Fibroblast of peridontal ligament (primary cell): Measurements from ENCODE around the gene ENPP3.
"Not testable (repeated sequence)": the region's sequence is repeated elsewhere in the genome, so short reads cannot be mapped to it uniquely, and the experiment has no call there.

ENCODE experiments used
- DNase-seq: peaks from one replicate; pipeline ENCODE4 v3.0.0-alpha.2; 2010; ENCODE audit errors: extremely low read depth

ENPP3 gene

GRCh38 chr6:131736003-131736596 lies 99.0 kb downstream of the ENPP3 start:
- DNase-seq: no peak

DNA sequence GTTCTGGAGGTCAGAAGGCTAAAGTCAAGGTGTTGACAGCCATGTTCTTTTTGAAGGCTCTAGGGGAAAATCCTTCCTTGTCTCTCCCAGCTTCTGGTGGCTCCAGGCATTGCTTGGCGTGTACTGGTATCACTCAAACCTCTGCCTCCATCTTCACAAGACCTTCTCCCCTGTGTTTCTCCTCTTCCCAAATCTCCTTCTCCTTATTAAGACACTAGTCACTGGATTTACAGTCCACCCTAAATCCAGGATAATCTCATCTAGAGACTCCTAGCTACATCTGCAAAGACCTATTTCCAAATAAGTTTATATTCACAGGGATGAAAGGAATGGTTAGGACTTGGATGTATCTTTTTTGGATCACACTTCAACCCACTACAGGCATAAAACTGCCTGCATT lies 99.7 kb downstream of the ENPP3 start:
- DNase-seq: no peak

DNA sequence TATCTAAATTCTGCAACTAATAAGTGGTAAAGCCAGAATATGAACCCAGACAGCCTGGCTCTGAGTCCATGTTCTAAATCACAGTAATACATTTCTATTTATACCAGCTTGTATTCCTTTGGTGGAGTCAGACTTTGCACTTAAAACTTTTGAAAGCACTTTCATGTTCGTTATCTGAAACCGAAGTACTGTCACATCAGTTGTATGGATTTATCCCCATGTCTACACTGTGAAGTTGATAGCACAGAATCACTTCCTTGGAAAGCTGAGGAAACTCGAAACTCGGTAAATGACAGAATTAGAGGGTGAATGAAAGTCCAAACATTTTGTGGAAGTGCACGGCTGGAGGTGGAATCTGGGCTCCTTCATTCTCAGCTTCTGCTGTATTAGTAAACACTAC lies 102.0 kb downstream of the ENPP3 start:
- DNase-seq: no peak

- DNase-seq: peak; percentile 35
Observed at GRCh38 chr6:131740161-131740560, 103.1 kb downstream of the ENPP3 start.

GRCh38 chr6:131741688-131742393 lies 104.7 kb downstream of the ENPP3 start:
- DNase-seq: no peak

DNA sequence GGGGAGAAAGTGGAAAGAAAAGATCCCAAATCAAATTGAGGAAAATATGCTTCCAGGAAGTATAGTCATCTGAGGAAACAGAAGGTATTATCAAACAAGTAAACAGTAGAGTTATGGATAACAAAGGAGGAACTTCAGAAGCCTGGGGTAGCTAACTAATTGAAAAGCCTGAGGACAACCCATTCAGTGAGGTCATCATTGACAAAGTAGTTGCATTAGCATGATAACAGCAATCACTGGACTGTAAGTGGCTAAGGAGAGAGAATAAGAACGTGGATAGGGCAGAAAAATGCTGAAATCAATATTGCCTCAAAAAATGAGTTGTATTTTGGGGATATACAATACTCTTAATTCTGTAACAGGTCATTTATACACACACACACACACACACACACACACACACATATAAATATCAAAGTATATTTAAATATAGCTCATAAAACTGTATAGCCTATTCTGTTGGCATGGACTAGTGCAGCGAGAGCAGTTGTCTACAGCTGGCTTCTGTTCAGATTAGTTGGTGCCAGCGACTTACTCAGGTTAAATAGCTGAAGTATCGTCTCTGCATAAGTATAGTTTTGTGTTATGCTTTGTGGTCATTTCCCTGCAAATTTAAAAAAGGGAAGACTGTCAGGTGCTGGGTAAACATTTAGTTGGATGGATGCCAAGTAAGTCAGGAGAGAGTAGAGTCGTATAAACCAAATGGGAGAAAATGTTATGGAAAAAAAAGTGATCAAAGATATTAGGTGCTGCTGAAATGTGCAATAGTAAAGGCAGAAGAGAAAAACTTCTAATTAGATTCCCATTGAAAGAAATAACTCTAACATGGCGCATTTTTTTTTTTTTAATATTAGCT lies 107.6 kb downstream of the ENPP3 start:
- DNase-seq: no peak

- no peak for DNase-seq
Observed at GRCh38 chr6:131745476-131745875, 108.4 kb downstream of the ENPP3 start.

DNA sequence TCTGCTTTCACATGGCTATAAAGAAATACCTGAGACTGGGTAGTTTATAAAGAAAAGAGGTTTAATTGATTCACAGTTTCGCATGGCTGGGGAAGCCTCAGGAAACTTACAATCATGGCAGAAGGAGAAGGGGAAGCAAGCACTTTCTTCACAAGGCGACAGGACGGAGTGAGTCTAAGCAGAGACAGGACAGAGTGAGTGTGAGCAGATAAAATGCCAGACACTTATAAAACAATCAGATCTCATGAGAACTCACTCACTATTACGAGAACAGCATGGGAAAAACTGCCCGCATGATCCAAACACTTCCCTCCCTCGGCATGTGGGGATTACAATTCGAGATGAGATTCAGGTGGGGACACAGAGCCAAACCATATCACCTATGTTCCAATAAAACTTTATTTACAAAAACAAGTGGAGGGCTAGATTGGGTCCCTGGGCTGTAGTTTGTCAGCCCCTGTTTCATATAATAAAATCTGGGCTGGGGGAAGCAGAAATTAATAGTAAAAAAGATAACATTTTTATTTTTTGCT lies 110.8 kb downstream of the ENPP3 start:
- DNase-seq: no peak

GRCh38 chr6:131749023-131749422 lies 111.9 kb downstream of the ENPP3 start:
- DNase-seq: no peak

- not testable (repeated sequence) for DNase-seq
Observed at GRCh38 chr6:131751012-131751715, 114.1 kb downstream of the ENPP3 start.

GRCh38 chr6:131754088-131754487 lies 117.0 kb downstream of the ENPP3 start:
- peak; percentile 92 for DNase-seq

DNA sequence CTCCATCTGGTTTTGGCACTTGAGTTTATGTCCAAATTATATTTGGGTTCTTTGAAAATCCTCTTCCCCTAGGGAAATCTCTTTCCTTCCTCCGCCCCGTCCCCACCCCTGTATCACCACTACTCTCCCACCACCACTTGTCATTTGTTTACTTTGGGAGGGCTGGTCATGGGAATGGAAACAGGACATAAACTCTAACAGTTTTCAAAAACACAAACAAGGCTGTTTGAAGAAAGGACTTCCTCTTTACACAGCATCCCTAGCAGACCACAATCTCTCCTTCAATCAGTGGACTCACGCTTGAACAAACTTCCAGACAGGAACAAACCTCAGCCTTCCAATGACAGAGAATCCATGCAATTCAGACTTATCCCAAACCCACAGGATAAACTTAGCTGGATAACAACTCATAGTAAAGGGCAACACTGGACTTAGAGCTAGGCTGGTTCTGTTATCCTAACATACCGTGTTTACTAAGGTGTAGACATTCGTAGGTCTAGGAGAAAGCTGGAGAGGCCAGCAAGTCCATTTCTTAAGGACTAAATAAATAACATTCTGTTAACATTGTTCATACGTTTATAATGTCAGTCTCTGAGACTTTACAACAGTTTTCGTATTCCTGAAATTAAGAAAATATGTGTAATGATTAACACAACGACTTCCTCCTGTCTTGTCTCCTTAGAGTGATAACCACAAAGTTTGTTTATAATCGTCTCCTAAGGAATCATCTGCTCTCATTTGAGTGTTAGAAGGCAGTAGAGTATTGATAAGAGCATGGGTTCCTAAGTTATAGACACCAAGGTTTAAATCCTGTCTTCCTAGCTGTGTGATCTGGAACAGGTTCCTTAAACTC lies 117.8 kb downstream of the ENPP3 start:
- DNase-seq: peak; percentile 73

DNA sequence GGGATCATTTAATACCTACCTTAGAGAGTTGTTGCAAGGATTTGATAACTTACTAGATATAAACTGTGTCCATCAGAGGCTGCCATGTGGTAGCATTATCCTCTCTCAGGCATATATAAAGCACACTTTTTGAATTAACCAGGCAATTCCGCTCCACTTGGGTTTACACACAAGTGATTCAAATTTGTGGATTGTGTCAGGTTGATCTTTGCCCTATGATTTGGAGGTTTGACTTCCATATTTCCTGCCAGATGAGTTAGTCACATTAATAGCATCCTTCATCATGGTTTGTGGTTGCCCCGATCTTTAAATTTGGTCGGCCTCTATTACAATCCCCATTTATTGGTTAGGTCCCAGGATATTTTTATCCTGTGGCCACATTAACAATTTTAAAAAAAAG lies 118.5 kb downstream of the ENPP3 start:
- DNase-seq: peak; percentile 98

GRCh38 chr6:131756039-131756438 lies 118.9 kb downstream of the ENPP3 start:
- no peak for DNase-seq

GRCh38 chr6:131758920-131759319 lies 121.8 kb downstream of the ENPP3 start:
- DNase-seq: peak; percentile 44

- peak; percentile 64 for DNase-seq
Observed at GRCh38 chr6:131761060-131761761, 124.1 kb downstream of the ENPP3 start.

DNA sequence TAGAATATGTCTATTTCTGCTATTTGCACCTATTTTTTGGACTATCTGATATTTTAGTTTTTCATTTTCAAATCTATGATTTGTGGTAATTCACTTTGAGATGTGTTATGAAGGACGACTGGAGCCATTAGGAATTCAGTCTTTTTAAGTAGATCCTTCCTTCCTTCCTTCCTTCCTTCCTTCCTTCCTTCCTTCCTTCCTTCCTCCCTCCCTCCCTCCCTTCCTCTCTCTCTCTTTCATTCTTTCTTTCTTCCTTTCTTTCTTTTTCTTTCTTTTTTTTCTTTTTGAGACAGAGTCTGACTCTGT lies 124.6 kb downstream of the ENPP3 start:
- no peak for DNase-seq

GRCh38 chr6:131762984-131763383 lies 125.9 kb downstream of the ENPP3 start:
- DNase-seq: no peak

DNA sequence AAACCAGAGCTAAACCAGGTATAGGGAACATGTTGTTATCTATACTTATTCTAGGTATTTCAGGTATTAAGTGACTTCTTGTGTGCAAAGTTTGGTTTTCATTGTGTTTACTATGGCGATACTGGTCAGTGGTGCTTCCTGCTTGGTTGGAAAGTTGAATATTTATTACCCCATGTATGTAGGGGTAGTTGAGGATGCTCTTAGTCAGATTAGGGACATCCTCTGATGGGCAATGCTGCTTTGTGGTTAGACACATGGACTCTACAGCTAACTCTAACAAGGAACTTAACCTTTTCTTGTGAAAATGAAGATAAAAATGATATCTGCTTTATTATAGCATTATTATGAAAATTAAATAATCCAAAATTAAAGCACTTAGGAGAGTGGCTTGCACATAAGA lies 126.6 kb downstream of the ENPP3 start:
- no peak for DNase-seq

DNA sequence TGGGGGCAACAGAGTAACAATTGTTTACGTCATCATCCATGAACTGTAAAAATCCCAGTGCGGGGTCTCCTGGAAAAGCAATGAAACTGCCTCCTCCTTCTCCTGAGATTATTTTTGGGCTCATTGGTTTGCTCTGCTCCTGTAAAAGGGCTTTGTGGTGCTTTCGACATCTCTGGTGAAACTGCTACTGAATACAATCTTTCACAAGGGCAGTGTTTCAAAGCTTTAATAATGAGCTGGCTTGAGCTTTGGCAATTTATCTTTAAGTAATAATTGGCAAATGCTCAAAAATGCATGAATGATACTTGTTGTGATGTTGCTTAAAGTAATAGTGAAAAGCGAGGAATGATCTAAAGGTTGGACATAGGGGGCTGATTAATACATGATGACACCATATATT lies 127.2 kb downstream of the ENPP3 start:
- DNase-seq: peak; percentile 48
